IPS-NIHi7 (cell line): ENCODE results near the gene CPHXL2.

Source experiments
- DNase-seq: peaks from one replicate; pipeline ENCODE4 v3.0.0; 2012; ENCODE audit warnings: mixed read lengths; ENCODE audit errors: extremely low spot score

CPHXL2 gene

DNA sequence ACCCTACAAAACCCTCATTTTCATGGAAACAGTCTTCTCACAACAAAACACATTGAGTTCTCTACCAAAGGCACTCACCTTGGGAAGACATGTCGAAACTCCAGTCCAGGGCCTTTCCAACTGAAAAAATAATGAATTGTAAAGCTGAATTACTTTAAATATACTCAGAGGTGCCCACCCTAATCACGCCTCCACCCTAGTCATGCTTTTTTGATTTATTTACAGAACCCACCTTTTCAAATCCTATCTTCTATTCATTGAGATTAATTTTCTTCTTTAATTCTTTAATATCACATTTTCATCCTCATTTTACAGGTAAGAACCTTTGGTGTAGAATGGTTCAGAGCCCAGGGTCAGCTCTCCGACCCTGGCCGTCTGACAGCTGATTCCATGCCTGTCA is at the start of gene CPHXL2:
Gene CPHXL2, minus strand, starts transcription at position 101 of the 400 bp plus-strand sequence. Its CDS starts 10 bp downstream, at position 91.
- no peak for DNase-seq

DNA sequence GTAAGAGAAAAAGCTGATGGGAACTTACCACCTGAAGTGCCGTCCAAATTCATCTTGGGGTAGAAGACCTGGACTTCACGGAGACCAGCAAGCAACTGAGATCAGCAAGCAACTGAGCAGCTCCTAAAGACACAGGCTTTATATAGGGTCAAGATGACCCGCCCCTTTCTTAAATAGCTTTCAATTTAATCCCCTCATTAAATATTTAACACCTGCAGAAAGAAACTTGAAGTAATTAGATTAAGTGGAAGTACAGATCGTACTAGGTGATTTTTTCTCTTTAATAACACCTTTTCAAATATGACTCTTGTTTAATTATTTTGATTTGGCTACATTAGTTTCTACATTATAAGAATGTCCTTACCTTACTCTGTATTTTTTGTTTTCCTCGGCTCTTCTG is 49.6 kb upstream of the CPHXL2 start, which contains the start of gene CPHXL:
Gene CPHXL, minus strand, starts transcription at position 101 of the 400 bp plus-strand sequence. Its CDS starts 48 bp downstream, at position 53.
- no peak for DNase-seq

GRCh38 chr16:75718452-75718851 is 41.6 kb upstream of the CPHXL2 start:
- no peak for DNase-seq

DNA sequence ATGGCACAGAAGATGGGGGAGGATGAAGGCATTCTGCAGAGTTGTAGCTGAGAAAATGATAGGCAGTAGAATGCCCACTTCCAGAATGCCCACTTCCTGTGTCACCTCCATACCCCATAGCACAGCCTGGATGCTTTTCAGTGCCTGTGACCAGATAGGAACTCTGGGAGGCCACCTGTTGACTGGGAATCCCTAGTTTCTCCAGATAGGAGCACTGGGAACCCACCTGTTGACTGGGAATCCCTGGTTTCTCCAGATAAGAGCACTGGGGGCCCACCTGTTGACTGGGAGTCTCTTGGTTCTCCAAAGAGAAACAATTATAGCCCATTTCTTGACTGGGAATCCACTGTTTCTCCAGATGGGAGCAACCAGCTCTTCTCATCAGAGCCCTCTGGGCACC is 37.9 kb upstream of the CPHXL2 start:
- DNase-seq, result no peak

- DNase-seq, result no peak
These were observed 33.5 kb upstream of the CPHXL2 start for GRCh38 chr16:75710344-75710743.

- no peak for DNase-seq
These were observed 26.5 kb upstream of the CPHXL2 start for GRCh38 chr16:75703306-75703705.

DNA sequence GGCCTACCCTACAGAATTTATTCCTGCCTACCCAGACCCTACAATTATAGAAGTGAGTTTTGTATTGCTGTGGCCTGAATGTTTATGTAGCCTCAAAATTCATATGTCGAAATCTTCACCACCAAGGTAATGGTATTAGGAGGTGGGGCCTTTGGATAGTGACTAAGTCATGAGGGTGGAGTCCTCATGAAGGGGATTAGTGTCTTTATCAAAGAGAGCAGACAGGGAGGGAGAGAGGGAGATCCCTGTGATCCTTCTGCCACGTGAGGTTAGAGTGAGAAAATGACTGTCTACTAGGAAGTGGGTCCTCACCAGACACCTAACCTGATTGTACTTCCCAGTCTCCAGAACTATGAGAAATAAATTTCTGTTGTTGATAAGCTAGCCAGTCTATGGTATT is 25.4 kb upstream of the CPHXL2 start:
- no peak for DNase-seq

- no peak for DNase-seq
These were observed 24.6 kb upstream of the CPHXL2 start, which contains the start of gene DUXB for GRCh38 chr16:75701361-75701760. DUXB (minus strand) TSS chr16:75701461; CDS start chr16:75701418, 43 bp downstream.

- no peak for DNase-seq
These were observed 20.8 kb upstream of the CPHXL2 start for GRCh38 chr16:75697571-75697970.

GRCh38 chr16:75695708-75696107 is 18.9 kb upstream of the CPHXL2 start:
- DNase-seq, result peak; percentile 45

DNA sequence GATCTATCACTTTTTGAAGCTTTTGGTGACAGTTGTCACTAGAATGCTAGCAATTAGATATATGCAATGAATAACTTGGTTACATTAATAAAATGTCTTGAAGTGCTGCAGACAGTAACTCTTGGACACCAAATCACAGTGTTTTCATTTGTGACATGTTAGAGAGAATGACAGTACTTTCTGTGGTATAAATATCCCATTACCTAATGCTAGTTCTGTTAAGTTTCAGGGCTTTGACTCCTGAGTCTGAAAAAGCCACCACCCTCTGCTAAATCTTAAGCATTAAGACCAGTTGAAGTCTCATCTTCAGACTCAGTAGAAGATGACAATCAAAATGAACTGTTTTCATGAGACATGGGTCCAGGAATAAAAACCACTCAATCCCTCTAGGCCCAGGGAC is 10.6 kb upstream of the CPHXL2 start:
- DNase-seq, result no peak

DNA sequence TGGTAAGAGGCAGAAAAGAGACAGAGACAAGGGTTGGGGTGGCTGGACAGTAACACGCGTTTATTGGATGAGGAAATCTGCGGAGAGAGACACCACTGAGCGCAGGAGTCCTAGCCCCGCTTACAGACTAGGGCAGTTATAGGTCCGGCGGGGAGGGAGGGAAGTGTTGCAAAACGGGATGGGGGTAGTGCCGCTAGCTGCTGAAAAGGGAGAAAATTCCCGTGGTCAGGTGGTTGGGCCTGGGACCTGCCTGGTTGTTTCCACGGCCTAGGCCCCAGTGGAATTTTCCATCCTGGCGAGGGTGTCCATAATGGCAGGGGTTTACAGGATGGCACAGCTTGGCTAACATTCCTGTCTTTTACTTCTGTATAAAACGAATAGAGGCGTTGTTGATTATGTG is 5.5 kb upstream of the CPHXL2 start:
- no peak for DNase-seq

- DNase-seq, result no peak
These were observed 2.6 kb upstream of the CPHXL2 start for GRCh38 chr16:75679366-75679765.

DNA sequence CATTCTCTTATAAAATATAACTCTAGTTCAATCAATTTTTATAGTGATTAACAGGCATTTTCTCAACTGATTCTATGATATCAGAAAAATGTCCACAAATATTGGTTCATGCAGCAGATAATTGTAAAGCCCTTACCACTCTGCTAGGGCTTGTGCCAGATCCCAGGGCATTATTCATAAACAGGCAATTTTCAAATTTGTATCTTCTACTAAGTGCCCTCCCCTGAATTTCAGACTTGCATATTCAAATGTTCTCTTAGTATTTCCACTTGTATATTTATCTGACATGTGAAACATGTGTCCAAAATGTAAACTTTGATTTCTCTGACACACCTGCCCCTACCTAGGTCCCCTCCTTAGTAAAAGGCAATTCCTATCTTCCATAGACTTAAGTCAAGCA is 9.3 kb downstream of the CPHXL2 start:
- DNase-seq, result no peak

DNA sequence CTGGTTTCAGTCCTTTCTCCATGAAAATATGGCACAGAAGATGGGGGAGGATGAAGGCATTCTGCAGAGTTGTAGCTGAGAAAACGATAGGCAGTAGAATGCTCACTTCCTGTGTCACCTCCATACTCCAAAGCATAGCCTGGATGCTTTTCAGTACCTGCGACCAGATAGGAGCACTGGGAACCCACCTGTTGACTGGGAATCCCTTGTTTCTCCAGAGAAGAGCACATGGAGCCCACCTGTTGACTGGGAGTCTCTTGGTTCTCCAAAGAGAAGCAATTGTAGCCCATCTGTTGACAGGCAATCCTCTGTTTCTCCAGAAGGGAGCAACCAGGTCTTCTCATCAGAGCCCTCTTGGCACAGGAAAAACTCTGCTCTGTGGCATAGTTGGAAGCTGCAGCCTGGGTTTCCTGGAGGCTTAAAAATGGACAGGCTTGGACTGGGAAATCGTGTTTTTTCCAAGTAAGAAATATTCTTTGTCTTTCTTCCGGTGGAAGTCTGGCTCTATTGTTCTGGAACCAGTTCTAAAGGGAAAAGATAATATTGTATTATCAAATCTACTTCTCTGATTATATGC is 16.0 kb downstream of the CPHXL2 start:
- no peak for DNase-seq

GRCh38 chr16:75660321-75660720 is 16.5 kb downstream of the CPHXL2 start:
- no peak for DNase-seq

GRCh38 chr16:75658175-75658574 is 18.6 kb downstream of the CPHXL2 start:
- no peak for DNase-seq

DNA sequence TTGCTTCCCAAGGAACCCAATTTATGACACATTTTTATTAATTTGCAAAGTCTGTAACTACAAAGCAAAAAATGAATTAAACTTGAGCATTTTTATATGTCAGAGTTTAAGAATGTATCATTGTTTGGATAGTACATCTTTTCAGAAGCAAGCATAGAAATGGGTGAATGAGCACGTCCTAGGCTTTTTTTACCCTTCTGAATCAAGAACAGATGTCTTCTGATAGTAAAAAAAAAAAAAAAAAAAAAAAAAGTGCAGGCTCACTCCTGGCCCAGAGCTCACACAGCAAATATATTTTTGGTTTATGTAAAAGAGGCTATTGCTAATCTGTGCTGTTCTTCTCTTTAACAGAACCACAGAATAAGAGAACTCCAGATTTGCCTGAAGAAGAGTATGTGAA is 22.9 kb downstream of the CPHXL2 start:
- no peak for DNase-seq

DNA sequence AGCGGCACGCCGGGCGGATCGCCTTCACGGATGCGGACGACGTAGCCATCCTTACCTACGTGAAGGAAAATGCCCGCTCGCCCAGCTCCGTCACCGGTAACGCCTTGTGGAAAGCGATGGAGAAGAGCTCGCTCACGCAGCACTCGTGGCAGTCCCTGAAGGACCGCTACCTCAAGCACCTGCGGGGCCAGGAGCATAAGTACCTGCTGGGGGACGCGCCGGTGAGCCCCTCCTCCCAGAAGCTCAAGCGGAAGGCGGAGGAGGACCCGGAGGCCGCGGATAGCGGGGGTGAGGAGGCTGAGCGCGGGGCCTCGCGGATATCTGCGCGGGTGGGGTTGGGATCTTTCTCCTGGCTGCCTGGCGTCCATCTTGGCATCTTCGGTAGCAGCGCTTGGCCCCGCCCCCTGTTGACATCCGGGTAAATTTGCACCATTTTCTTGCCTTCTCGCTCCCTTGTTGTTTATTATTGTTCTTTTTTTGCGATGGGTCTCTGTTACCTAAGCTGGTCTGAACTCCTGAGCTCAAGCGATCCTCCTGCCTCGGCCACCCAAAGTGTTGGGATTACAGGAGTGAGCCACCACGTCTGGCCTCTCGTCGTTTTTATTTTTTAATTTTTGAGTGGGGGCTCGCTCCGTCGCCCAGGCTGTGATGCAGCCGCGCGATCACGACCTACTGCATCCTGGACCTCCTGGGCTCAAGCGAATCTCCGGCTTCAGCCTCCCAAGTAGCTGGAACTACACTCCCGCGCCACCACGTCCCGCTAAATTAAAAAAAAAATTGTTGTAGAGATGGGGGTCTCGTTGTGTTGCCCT is 28.3 kb downstream of the CPHXL2 start:
- peak; percentile 69 for DNase-seq

DNA sequence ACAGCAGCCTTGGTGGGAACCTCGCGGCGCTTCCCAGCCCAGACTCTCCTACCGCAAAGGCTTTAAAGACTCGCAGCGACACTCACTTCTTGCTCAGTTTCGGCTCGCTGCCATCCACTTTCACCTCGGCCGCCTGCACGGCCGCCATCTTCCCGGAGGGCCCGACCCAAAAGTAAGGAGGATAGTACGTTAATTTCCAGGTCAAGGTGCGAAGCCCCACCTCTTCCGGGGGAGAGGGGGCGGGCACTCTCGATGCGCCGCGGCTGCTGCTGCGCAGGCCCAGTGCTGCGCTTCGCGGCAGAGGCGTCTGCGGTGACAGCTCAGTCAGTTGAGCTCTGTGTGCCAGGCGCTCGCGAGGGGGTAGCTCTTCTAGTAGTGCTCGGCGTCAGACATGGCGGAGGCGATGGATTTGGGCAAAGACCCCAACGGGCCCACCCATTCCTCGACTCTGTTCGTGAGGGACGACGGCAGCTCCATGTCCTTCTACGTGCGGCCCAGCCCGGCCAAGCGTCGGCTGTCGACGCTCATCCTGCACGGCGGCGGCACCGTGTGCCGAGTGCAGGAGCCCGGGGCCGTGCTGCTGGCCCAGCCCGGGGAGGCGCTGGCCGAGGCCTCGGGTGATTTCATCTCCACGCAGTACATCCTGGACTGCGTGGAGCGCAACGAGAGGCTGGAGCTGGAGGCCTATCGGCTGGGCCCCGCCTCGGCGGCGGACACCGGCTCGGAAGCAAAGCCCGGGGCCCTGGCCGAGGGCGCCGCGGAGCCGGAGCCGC is 29.1 kb downstream of the CPHXL2 start, which contains the start of the genes KARS1 and TERF2IP:
Gene KARS1, minus strand, starts transcription at position 174 of the 773 bp plus-strand sequence. Its CDS starts 26 bp downstream, at position 148.
Gene TERF2IP, plus strand, starts transcription at position 282 of the 773 bp plus-strand sequence. Its CDS starts 110 bp downstream, at position 392.
- peak; percentile 96 for DNase-seq

DNA sequence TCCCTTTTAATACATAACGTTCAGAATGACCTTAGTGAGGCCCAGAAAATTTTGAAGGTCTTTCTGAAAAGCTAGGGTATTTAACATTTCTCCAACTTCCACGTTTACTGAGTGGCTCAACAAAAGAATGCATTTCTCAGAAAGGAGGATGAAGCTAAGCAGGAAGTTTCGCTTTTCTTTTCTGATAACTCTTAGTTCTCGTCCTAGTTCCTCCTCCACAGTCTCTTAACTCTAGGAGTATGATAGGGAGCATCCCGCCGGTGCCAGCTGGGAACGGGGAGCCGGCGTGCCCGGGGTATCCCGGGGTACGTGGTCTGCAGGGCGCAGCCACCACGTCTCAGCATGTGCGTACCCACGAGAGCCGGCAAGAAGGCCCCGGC is 29.7 kb downstream of the CPHXL2 start:
- DNase-seq, result no peak
